ENCODE results near the gene SCLT1. TPM values are rescaled to one million over a fixed set of nuclear protein-coding genes. Genes with fewer than 3 reads are reported as not detected.

SCLT1 gene
- total and polyA plus RNA-seq, 2 of the 13 experiments (the other 11 are each of a cell fraction or from before 2014, with no cell fraction given): 1.5 to 8.7 TPM

DNA sequence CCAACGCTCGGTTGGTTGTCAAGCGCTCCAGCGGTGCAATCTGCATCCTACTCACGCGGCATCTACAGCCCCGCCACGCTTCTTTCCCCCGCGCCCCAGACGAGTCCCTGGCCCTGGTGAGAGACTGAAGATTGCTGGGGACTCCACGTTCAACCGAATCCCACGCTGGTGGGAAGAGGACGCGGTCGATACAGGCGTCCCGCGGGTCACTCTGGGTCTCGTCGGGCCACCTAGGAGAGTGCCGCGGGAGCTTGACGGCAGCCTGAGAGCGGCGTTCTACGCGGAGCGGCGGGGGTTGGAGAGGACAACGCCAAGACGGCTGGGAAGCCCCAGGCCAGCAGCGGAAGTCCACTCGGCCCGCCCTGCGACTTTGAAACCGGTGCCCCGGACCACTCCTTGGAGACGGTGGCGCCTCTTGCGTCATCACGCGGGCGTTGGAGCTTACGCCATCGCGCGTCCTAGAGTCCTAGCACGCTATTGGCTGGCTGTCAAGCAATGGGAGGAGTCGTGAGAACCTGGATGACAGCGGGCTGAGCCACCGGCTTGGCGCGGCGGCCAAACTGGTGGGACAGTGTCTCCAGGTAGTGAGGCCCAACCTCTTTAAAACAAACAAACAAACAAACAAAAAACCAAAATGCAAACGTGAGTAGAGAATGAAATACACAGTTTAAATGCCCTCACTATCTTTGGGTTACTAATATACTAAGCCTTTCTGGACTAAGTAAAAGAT is at the start of gene SCLT1 (continued):
- TF ChIP-seq NFIB (CRISPR knock-in tag; IDR thresholded peaks at IDR 0.05; ENCODE audit: borderline replicate concordance): no peak
- TF ChIP-seq HNRNPL (IDR thresholded peaks at IDR 0.05; ENCODE audit: low read depth, low read length): no peak
- peak; percentile 45 for TF ChIP-seq GATAD2A (CRISPR knock-in tag; IDR thresholded peaks at IDR 0.05)
- TF ChIP-seq ZSCAN20 (CRISPR knock-in tag; IDR thresholded peaks at IDR 0.05; ENCODE audit: borderline replicate concordance): no peak
- TF ChIP-seq FOXK2 (IDR thresholded peaks at IDR 0.05): 0 out of 2 replicates have a peak, but pooled peaks have one; percentile 8
- TF ChIP-seq ZNF761 (CRISPR knock-in tag; conservative IDR thresholded peaks at IDR 0.05): peak; percentile 92
- TF ChIP-seq, protein P1, sequence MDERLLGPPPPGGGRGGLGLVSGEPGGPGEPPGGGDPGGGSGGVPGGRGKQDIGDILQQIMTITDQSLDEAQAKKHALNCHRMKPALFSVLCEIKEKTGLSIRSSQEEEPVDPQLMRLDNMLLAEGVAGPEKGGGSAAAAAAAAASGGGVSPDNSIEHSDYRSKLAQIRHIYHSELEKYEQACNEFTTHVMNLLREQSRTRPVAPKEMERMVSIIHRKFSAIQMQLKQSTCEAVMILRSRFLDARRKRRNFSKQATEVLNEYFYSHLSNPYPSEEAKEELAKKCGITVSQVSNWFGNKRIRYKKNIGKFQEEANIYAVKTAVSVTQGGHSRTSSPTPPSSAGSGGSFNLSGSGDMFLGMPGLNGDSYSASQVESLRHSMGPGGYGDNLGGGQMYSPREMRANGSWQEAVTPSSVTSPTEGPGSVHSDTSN (CRISPR knock-in tag; IDR thresholded peaks at IDR 0.05): no peak
- peak; percentile 97 for TF ChIP-seq HDAC1 (CRISPR knock-in tag; IDR thresholded peaks at IDR 0.05)
- no peak for TF ChIP-seq HNRNPK (IDR thresholded peaks at IDR 0.05; ENCODE audit: low read depth, low read length, poor library complexity, severe bottlenecking)
- no peak for TF ChIP-seq JDP2 (CRISPR knock-in tag; IDR thresholded peaks at IDR 0.05; ENCODE audit: borderline replicate concordance)
- TF ChIP-seq, protein P2, sequence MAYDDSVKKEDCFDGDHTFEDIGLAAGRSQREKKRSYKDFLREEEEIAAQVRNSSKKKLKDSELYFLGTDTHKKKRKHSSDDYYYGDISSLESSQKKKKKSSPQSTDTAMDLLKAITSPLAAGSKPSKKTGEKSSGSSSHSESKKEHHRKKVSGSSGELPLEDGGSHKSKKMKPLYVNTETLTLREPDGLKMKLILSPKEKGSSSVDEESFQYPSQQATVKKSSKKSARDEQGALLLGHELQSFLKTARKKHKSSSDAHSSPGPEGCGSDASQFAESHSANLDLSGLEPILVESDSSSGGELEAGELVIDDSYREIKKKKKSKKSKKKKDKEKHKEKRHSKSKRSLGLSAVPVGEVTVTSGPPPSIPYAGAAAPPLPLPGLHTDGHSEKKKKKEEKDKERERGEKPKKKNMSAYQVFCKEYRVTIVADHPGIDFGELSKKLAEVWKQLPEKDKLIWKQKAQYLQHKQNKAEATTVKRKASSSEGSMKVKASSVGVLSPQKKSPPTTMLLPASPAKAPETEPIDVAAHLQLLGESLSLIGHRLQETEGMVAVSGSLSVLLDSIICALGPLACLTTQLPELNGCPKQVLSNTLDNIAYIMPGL (CRISPR knock-in tag; IDR thresholded peaks at IDR 0.05; ENCODE audit: borderline replicate concordance in 1 of 2, low read depth in 1 of 2): peak; percentile 59 to 85
- TF ChIP-seq, protein P3, sequence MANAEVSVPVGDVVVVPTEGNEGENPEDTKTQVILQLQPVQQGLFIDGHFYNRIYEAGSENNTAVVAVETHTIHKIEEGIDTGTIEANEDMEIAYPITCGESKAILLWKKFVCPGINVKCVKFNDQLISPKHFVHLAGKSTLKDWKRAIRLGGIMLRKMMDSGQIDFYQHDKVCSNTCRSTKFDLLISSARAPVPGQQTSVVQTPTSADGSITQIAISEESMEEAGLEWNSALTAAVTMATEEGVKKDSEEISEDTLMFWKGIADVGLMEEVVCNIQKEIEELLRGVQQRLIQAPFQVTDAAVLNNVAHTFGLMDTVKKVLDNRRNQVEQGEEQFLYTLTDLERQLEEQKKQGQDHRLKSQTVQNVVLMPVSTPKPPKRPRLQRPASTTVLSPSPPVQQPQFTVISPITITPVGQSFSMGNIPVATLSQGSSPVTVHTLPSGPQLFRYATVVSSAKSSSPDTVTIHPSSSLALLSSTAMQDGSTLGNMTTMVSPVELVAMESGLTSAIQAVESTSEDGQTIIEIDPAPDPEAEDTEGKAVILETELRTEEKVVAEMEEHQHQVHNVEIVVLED (CRISPR knock-in tag; IDR thresholded peaks at IDR 0.05; ENCODE audit: borderline replicate concordance): peak; percentile 99
- TF ChIP-seq, protein P4, sequence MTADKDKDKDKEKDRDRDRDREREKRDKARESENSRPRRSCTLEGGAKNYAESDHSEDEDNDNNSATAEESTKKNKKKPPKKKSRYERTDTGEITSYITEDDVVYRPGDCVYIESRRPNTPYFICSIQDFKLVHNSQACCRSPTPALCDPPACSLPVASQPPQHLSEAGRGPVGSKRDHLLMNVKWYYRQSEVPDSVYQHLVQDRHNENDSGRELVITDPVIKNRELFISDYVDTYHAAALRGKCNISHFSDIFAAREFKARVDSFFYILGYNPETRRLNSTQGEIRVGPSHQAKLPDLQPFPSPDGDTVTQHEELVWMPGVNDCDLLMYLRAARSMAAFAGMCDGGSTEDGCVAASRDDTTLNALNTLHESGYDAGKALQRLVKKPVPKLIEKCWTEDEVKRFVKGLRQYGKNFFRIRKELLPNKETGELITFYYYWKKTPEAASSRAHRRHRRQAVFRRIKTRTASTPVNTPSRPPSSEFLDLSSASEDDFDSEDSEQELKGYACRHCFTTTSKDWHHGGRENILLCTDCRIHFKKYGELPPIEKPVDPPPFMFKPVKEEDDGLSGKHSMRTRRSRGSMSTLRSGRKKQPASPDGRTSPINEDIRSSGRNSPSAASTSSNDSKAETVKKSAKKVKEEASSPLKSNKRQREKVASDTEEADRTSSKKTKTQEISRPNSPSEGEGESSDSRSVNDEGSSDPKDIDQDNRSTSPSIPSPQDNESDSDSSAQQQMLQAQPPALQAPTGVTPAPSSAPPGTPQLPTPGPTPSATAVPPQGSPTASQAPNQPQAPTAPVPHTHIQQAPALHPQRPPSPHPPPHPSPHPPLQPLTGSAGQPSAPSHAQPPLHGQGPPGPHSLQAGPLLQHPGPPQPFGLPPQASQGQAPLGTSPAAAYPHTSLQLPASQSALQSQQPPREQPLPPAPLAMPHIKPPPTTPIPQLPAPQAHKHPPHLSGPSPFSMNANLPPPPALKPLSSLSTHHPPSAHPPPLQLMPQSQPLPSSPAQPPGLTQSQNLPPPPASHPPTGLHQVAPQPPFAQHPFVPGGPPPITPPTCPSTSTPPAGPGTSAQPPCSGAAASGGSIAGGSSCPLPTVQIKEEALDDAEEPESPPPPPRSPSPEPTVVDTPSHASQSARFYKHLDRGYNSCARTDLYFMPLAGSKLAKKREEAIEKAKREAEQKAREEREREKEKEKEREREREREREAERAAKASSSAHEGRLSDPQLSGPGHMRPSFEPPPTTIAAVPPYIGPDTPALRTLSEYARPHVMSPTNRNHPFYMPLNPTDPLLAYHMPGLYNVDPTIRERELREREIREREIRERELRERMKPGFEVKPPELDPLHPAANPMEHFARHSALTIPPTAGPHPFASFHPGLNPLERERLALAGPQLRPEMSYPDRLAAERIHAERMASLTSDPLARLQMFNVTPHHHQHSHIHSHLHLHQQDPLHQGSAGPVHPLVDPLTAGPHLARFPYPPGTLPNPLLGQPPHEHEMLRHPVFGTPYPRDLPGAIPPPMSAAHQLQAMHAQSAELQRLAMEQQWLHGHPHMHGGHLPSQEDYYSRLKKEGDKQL (CRISPR knock-in tag; IDR thresholded peaks at IDR 0.05; ENCODE audit: low read depth): no peak
- TF ChIP-seq, protein P5, sequence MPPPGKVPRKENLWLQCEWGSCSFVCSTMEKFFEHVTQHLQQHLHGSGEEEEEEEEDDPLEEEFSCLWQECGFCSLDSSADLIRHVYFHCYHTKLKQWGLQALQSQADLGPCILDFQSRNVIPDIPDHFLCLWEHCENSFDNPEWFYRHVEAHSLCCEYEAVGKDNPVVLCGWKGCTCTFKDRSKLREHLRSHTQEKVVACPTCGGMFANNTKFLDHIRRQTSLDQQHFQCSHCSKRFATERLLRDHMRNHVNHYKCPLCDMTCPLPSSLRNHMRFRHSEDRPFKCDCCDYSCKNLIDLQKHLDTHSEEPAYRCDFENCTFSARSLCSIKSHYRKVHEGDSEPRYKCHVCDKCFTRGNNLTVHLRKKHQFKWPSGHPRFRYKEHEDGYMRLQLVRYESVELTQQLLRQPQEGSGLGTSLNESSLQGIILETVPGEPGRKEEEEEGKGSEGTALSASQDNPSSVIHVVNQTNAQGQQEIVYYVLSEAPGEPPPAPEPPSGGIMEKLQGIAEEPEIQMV (CRISPR knock-in tag; IDR thresholded peaks at IDR 0.05; ENCODE audit: low read depth): peak; percentile 77
- no peak for TF ChIP-seq SETDB1 (CRISPR knock-in tag; IDR thresholded peaks at IDR 0.05; ENCODE audit: borderline replicate concordance)

All from HepG2 (cell line).